Endometrial microvascular endothelial cells (primary cell): ENCODE measurements around the gene KSR2. TPM values are rescaled to one million over a fixed set of nuclear protein-coding genes. Genes with fewer than 3 reads are reported as not detected.
"Not testable (repeated sequence)": the region's sequence is repeated elsewhere in the genome, so short reads cannot be mapped to it uniquely, and the experiment has no call there.

Experiments used
- in situ Hi-C: cut with HindIII; loops from 2 replicates; pipeline ENCODE4 v1.10.0; 2017; ENCODE audit warnings: low sequenced_read_pairs, low pct_unique_long_range_greater_than_20kb; ENCODE audit errors: inconsistent ontology term
- total RNA-seq: library from RNA; depleted of rRNA; stranded (reverse); fragments of >200 nt; gene quantifications from one replicate; pipeline ENCODE4 v1.2.3, GENCODE V29; 2015; ENCODE audit errors: inconsistent ontology term

Gene KSR2
- total RNA-seq, 1 donor from 2014 or later, result 5.0 TPM

- in situ Hi-C loops, result not testable (repeated sequence)
Measured at GRCh38 chr12:117628711-117629110, 340.1 kb downstream of the KSR2 start.

GRCh38 chr12:117622741-117623140, 346.0 kb downstream of the KSR2 start:
- in situ Hi-C loops, result no loop called here

- in situ Hi-C loops, result no loop called here
Measured at GRCh38 chr12:117622087-117622486, 346.7 kb downstream of the KSR2 start.

GRCh38 chr12:117607778-117608177, 361.0 kb downstream of the KSR2 start:
- in situ Hi-C loops, result no loop called here

- in situ Hi-C loops, result no loop called here
Measured at GRCh38 chr12:117606945-117607344, 361.8 kb downstream of the KSR2 start.

GRCh38 chr12:117606024-117606423, 362.8 kb downstream of the KSR2 start:
- in situ Hi-C loops, result no loop called here

- in situ Hi-C loops, result no loop called here
Measured at GRCh38 chr12:117603316-117604113, 365.3 kb downstream of the KSR2 start.

- in situ Hi-C loops, result no loop called here
Measured at GRCh38 chr12:117599849-117600248, 368.9 kb downstream of the KSR2 start.

GRCh38 chr12:117596968-117597367, 371.8 kb downstream of the KSR2 start:
- in situ Hi-C loops, result no loop called here

- in situ Hi-C loops, result no loop called here
Measured at GRCh38 chr12:117595751-117596150, 373.0 kb downstream of the KSR2 start.

GRCh38 chr12:117594481-117594880, 374.3 kb downstream of the KSR2 start:
- in situ Hi-C loops, result no loop called here

GRCh38 chr12:117593815-117594400, 374.9 kb downstream of the KSR2 start:
- in situ Hi-C loops, result no loop called here

GRCh38 chr12:117592588-117593305, 376.0 kb downstream of the KSR2 start:
- in situ Hi-C loops, result no loop called here

- in situ Hi-C loops, result no loop called here
Measured at GRCh38 chr12:117590999-117591398, 377.8 kb downstream of the KSR2 start.

- in situ Hi-C loops, result no loop called here
Measured at GRCh38 chr12:117590386-117590785, 378.4 kb downstream of the KSR2 start.

GRCh38 chr12:117589021-117589420, 379.8 kb downstream of the KSR2 start:
- in situ Hi-C loops, result no loop called here

- in situ Hi-C loops, result no loop called here
Measured at GRCh38 chr12:117587631-117588287, 381.0 kb downstream of the KSR2 start.

- in situ Hi-C loops, result no loop called here
Measured at GRCh38 chr12:117583677-117584225, 385.0 kb downstream of the KSR2 start.

GRCh38 chr12:117583092-117583491, 385.7 kb downstream of the KSR2 start:
- in situ Hi-C loops, result no loop called here
